DOHH2 (cell line): ENCODE measurements around the gene BAD.

ENCODE experiments used
- CTCF ChIP-seq: fragments of 200-600 bp; sonication (generic); IDR thresholded peaks from one replicate; pipeline ENCODE4 v1.5.1; 2014; ENCODE audit warnings: antibody characterized with exemption, mild to moderate bottlenecking, low read depth, low read length; ENCODE audit not compliant: poor library complexity, severe bottlenecking
- EZH2phosphoT487 ChIP-seq: fragments of 200-600 bp; sonication (generic); IDR thresholded peaks from 2 replicates; pipeline ENCODE4 v1.6.1; 2017; ENCODE audit warnings: borderline replicate concordance, mild to moderate bottlenecking, antibody characterized with exemption, low read length, moderate library complexity, mixed read lengths

- TF ChIP-seq EZH2phosphoT487 (no peak), CTCF (no peak)
Measured at GRCh38 chr11:64220271-64220670, 64.2 kb downstream of the BAD start.
